GM18505 (cell line): ENCODE data around the gene SCG3.

Experiments
- ATAC-seq: cut with Tn5 transposase; IDR thresholded peaks from one replicate; pipeline ENCODE4 v1.9.1; 2021; ENCODE audit not compliant: unreplicated experiment
- POLR2A ChIP-seq: IDR thresholded peaks from 4 replicates; pipeline ENCODE4 v1.6.1; 2011; ENCODE audit warnings: borderline replicate concordance; ENCODE audit not compliant: insufficient read depth, insufficient read length; ENCODE audit errors: extremely low read depth

The SCG3 gene

DNA sequence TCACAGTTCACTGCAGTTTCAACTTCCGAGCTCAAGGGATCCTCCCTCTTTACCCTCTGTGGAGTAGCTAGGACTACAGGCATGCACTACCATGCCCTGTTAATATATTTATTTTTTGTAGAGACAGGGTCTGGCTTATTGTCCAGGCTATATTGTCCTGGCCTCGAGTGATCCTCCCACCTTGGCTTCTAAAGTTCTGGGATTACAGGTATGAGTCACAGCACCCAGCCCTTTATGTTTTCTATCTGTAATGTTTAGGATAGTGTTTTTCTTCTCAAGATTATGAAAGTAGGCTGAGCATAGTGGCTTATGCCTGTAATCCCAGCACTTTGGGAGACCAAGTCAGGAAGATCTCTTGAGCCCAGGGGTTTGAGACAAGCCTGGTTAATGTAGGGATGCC lies 11.9 kb upstream of the SCG3 start:
- TF ChIP-seq POLR2A: no peak
- no peak for ATAC-seq

DNA sequence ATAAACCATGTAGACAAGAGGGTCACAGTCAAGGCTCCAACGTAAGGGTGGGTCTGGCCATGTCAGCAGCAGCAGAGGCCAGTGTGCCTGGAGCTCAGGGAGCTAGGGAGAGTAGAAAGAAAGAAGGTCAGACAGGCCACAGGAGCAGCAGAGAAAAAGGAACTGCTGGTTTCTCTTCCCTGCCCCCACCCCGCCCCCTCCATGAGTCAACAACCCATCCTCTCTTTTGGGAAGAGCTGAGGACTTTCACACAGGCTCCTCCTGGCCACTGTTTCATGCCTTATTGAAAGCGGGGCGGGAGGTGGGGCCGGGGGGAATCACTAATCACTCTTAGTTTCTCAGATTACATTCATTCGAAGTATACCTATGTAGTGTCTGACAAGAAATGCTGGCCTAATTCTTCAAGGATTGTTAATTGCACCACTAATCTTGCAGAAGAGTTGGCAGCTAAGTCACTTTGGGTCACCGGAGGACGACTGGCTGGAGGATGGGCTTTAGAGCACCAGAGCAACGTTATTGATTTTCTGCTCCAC lies 9.1 kb upstream of the SCG3 start:
- TF ChIP-seq POLR2A: no peak
- no peak for ATAC-seq

DNA sequence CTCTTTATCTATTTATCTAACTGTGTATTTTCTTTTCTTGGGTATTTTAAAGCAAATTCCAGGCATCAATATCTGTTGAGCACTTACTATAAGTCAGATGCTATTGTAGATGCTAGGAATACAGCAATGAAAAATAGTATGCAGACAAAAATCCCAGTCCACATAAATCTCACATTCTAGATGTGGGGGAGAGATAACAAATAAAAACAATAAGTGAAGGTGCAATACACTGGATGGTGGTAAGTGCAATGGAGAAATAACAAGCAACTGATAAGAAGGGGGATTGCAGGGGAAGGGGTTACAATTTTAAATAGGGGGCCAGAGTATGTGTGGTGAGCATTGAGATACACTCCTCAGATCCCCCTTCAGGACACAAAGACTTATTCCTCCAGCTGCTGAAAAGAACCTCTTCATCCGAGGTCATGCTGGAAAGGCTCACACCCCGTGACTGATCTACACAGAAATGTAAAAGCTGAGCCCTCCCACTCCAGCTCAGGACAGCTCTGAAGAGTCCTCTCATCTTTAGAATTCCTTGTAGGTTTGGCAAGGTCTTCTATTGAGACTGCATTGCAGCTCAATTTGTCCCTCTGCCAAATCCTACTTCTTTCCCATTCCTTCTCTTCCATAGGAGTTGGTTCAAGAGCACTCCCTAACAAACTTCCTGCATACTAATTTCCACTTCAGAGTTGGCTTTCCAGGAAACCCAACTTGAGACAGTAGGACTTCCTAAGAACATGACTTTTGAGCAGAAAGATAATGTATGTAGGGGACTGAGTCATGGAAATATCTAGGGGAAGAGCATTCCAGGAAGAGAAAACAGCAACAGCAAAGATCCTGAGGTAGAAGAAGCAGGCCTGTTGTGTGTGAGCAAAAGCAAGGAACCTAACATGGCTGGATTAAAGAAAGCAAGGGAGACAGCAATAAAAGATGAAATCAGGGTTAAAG lies 8.1 kb upstream of the SCG3 start:
- no peak for ATAC-seq
- no peak for TF ChIP-seq POLR2A

DNA sequence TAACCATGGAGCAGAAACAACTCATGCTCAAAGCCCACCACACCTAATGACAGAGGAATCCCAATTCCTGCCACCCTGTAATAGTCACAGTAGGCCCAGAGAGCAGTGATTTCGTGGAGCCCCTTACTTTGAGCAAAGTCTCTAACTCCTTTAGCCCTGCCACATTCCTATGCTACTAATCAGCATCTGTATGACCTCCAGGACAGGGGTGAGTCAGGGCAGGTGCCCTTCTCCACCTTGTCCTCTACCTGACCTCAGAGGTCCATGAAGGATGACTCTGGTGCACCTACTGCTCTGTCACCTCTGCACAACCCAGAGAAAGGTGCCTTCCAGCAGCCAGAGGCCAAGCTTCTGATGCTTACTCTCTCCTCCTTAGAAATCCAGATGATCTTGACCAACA lies 6.1 kb upstream of the SCG3 start:
- TF ChIP-seq POLR2A: no peak
- no peak for ATAC-seq

DNA sequence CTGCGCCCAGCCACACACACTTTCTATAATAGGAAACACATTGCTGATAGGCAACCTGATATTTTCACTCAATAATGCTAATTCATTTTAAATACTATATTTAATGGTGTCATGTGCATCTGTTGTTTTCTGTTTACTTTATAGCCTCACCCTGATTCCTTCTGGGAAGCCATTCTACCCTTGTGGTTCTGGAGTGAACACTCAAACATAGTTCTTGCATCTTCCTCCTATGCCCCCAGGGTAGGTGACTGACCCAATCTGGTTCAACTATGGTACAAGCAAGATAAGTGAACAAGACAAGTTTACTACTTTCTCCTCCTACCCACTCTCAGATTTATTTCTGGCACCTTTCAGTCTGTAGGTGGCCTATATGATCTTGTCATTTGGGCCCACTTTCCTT lies 4.3 kb upstream of the SCG3 start:
- ATAC-seq: no peak
- TF ChIP-seq POLR2A: no peak

DNA sequence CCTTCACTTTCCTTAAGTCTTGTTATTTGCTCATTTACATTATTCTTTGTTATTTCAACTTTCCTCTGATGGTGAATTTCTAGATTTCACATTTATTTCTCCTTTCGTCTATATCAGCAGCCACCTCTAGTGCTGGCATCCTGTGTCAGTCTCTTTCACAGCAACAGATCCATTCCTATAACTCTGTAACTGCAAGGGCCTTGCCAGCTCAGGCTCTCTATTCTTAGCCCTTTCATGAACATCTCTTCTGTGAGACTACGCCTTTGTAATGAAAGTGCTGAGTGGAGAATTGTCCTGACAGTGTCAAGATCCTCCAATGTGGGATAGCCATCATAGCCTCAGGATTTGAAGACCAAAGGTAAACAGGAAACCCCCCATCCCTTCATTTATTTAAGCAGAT lies 3.9 kb upstream of the SCG3 start:
- no peak for ATAC-seq

DNA sequence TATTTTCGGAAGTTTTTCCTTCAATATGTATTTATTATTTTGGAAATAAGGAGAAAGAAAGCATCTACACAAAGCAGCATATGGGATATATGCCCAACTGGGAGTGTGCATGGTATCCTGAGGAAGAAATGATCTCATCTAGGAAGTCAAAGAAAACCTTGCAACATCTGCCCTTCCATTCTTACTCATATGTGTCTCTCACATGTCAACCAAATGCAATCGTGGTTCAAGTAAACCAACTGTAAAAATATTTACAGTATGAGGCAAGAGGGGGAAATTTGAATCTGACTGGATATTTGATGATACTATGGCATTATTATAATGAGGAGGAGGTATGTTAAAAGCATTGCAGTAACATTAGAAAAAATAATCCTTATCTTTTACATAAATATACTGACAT lies 3.2 kb upstream of the SCG3 start:
- no peak for ATAC-seq
- TF ChIP-seq POLR2A: no peak

More for the DNA sequence above, 3.9 kb upstream of the SCG3 start:
- no peak for TF ChIP-seq POLR2A

DNA sequence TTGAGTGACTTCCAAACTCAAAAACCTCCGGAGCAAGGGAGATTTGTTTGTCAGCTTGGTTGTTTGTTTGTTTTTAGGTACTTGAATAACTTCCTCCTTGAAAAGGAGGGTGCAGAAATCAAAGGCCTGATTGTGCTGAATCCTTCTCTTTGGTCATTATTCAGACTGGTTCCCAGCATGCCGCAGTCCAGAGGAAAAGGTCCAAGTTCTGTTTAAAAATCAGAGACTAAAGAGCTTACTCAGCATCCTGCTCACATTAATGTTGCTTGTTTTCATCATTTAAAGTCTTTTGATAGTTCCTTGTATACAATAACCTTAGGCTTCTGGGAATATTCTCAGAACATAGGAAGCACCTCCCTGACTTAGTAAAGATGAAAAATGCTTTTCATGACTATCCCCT lies 982 bp upstream of the SCG3 start:
- no peak for TF ChIP-seq POLR2A
- ATAC-seq: no peak

DNA sequence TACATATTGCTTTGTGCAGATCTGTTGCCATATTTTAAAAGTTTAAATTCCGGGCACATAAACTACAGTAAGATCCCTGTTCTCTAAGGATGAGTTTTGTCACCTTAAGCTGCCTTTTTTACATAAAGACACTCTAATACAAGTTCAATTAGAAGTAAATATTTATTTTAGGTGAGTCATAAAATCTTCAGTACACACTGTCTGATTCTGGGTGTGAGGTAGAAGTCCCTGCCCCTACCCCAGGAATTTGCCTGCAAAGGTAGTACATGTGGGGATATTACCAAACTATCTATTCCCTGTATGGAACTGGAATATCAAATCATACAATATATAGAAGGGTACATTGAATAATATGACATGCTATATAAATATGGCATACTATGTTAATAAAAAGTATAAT lies 6.3 kb downstream of the SCG3 start:
- no peak for TF ChIP-seq POLR2A
- no peak for ATAC-seq

DNA sequence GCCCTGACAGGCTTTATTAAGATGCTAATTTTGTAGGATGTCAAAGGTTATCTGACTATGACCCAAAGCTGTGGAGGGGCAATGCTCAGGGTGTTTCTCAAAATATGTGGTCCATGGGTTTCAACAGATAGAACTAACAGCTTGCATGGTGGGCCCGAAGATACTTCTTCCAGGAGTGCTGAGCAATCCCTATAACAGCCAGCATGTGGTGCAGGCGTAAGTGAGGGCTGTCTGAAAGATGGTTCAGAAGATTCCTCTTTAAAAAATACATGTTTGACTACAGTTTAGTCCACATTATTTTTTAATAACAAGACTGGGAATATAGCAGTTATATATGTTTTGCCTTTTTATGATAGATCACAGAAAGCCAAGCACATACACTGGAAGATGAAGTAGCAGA lies 7.6 kb downstream of the SCG3 start:
- TF ChIP-seq POLR2A: no peak
- ATAC-seq: no peak

DNA sequence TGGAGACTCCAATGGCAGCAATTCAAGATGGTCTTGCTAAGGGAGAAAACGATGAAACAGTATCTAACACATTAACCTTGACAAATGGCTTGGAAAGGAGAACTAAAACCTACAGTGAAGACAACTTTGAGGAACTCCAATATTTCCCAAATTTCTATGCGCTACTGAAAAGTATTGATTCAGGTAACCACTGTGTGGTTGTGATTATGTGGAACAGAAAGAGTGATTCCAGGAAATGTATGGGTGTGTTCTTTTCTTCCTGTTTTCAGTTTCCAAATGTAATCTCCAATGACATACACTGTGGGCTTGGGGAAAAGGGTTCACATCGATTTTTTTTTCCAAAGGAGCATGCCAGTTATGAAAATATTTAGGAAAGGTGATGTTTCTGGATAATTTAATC lies 10.9 kb downstream of the SCG3 start:
- TF ChIP-seq POLR2A: no peak
- no peak for ATAC-seq

DNA sequence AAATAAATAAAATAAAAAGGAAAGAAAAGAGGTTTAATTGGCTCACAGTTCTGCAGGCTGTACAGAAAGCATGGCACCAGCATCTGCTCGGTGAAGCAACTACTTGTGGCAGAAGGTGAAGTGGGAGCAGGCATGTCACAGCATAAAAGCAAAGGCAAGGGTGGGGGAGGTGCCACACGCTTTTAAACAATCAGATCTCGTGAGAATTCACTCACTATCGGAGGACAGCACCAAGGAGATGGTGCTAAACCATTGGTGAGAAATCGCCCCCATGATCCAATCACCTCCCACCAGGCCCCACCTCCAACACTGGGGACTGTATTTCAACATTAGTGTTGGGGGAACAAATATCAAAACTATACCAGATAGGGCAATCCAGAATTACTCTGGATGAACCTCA lies 15.3 kb downstream of the SCG3 start:
- no peak for ATAC-seq
- TF ChIP-seq POLR2A: no peak

DNA sequence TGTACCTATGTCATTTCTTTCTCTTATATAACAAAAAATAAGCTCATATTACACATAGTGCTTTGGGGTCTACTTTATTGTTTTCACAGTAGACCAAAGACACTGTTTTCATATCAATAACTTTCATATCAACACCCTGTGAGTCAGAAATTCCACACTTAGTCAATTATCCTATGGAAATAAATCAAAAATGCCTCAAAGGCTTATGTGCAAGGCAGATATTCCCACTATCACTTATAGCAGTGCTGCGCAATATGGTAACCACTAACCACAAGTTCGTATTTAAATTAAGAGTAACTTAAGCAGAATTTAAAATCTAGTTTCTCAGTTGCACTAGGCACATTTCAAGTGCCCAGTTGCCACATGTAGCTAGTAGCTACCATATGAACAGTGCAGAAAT lies 15.9 kb downstream of the SCG3 start:
- TF ChIP-seq POLR2A: no peak
- no peak for ATAC-seq

DNA sequence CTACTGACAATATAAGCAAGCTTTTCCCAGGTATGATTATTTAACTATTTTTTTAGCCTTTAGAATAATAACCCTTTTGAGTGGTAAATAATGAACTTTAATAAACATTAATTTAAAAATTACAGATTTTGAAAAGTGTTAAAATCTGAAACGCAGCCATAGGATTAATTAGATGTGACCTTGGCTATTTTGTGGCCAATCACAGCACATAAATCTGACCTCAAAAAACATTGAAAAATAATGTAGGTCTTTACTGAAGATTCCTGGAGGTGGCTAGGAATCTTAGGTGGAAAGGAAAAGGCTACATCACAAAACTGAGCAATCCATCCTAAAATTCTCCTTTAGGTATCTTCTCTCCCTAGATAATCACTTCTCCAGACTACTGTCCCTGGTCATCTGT lies 18.1 kb downstream of the SCG3 start:
- no peak for TF ChIP-seq POLR2A
- ATAC-seq: no peak
